HepG2 (cell line): Measurements from ENCODE around the gene ADAMTS13. TPM values are rescaled to one million over a fixed set of nuclear protein-coding genes. Genes with fewer than 3 reads are reported as not detected.

Source experiments
- ATRX ChIP-seq: sonication (generic); formaldehyde crosslinking; IDR thresholded peaks from 2 replicates; pipeline ENCODE4 v1.4.0; 2020; ENCODE audit warnings: missing genetic modification reagents, borderline replicate concordance
- CBFB ChIP-seq: sonication (generic); formaldehyde crosslinking; IDR thresholded peaks from 2 replicates; pipeline ENCODE4 v1.4.0; 2020; ENCODE audit warnings: missing genetic modification reagents
- CBX1 ChIP-seq: IDR thresholded peaks from one replicate; pipeline ENCODE4 v1.6.1; 2016; ENCODE audit warnings: antibody characterized with exemption, low read depth
- ETV5 ChIP-seq: IDR thresholded peaks from 2 replicates; pipeline ENCODE4 v1.6.1; 2018; ENCODE audit warnings: missing biosample characterization, missing genetic modification reagents, inconsistent platforms, borderline replicate concordance
- FOXA3 ChIP-seq: IDR thresholded peaks from 2 replicates; pipeline ENCODE4 v1.6.1; 2016; ENCODE audit warnings: missing genetic modification reagents, missing compliant biosample characterization
- IRF9 ChIP-seq: sonication (generic); formaldehyde crosslinking; IDR thresholded peaks from 2 replicates; pipeline ENCODE4 v1.8.0; 2022; ENCODE audit warnings: missing genetic modification reagents, mild to moderate bottlenecking, borderline replicate concordance
- PLSCR1 ChIP-seq: sonication (generic); formaldehyde crosslinking; IDR thresholded peaks from 2 replicates; pipeline ENCODE4 v1.5.0; 2020; ENCODE audit warnings: missing genetic modification reagents, mild to moderate bottlenecking, borderline replicate concordance
- PRDM4 ChIP-seq: sonication (generic); formaldehyde crosslinking; IDR thresholded peaks from 2 replicates; pipeline ENCODE4 v1.9.0; 2021; ENCODE audit warnings: missing genetic modification reagents, borderline replicate concordance
- SIX4 ChIP-seq: sonication (generic); formaldehyde crosslinking; IDR thresholded peaks from 2 replicates; pipeline ENCODE4 v1.4.0; 2020; ENCODE audit warnings: missing genetic modification reagents
- SNAPC4 ChIP-seq: sonication (generic); formaldehyde crosslinking; IDR thresholded peaks from 2 replicates; pipeline ENCODE4 v1.4.0; 2020; ENCODE audit warnings: mild to moderate bottlenecking, missing genetic modification reagents
- ZFP82 ChIP-seq: sonication (generic); formaldehyde crosslinking; IDR thresholded peaks from 2 replicates; pipeline ENCODE4 v1.5.1; 2020; ENCODE audit warnings: mild to moderate bottlenecking, missing genetic modification reagents, borderline replicate concordance
- ZHX1 ChIP-seq: sonication (generic); formaldehyde crosslinking; IDR thresholded peaks from 2 replicates; pipeline ENCODE4 v1.8.1; 2022; ENCODE audit warnings: low read depth, mild to moderate bottlenecking, missing genetic modification reagents
- ZNF530 ChIP-seq: sonication (generic); formaldehyde crosslinking; IDR thresholded peaks from 2 replicates; pipeline ENCODE4 v1.5.0; 2020; ENCODE audit warnings: low read depth, mild to moderate bottlenecking, missing genetic modification reagents
- ZNF547 ChIP-seq: sonication (generic); formaldehyde crosslinking; IDR thresholded peaks from 2 replicates; pipeline ENCODE4 v1.5.1; 2020; ENCODE audit warnings: mild to moderate bottlenecking, missing genetic modification reagents
- ZNF597 ChIP-seq: sonication (generic); formaldehyde crosslinking; IDR thresholded peaks from 2 replicates; pipeline ENCODE4 v1.5.0; 2020; ENCODE audit warnings: missing genetic modification reagents
- ZSCAN12 ChIP-seq: sonication (generic); formaldehyde crosslinking; IDR thresholded peaks from 2 replicates; pipeline ENCODE4 v1.9.0; 2021; ENCODE audit warnings: mild to moderate bottlenecking, missing genetic modification reagents
- polyA plus RNA-seq, 8 experiments: library from polyadenylated mRNA; depleted of rRNA in 3 of 8; stranded (reverse) in 7 of 8; unstranded in 1 of 8; fragments of >200 nt; fragmentation: Illumina TruSeq in 4 of 8; extraction: Trizol in 4 of 8; gene quantifications; 2 replicates each; pipeline versions ENCODE4 v1.2.1 to v1.2.3, GENCODE V29; 2011 to 2016; ENCODE audit warnings: low read depth in 4 of 8, missing spikeins in 1 of 8, mixed read lengths in 1 of 8; ENCODE audit not compliant: insufficient read depth in 1 of 8
- total RNA-seq, 5 experiments: library from RNA; depleted of rRNA; stranded (reverse); fragments of >200 nt; fragmentation: Illumina TruSeq; extraction: Trizol; gene quantifications; 2 replicates each; pipeline ENCODE4 v1.2.3, GENCODE V29; 2016; ENCODE audit warnings: low read depth in 1 of 5

ADAMTS13 gene
- total and polyA plus RNA-seq, 2 of the 13 experiments (the other 11 are each of a cell fraction or from before 2014, with no cell fraction given) = 0.91 to 4.5 TPM

GRCh38 chr9:133506653-133507038 is 84.5 kb downstream of the ADAMTS13 start (continued):
- TF ChIP-seq PLSCR1 = no peak
- TF ChIP-seq CBFB = peak; percentile 88
- TF ChIP-seq ZNF597 (CRISPR knock-in tag) = no peak
- peak; percentile 84; the same call in 1 of the 2 replicates for TF ChIP-seq IRF9 (CRISPR knock-in tag)
- no peak for TF ChIP-seq ZFP82
- no peak for TF ChIP-seq PRDM4 (CRISPR knock-in tag)
- no peak for TF ChIP-seq SNAPC4 (CRISPR knock-in tag)
- no peak for TF ChIP-seq ZNF530
- peak; percentile 44; the same call in 1 of the 2 replicates for TF ChIP-seq SIX4 (CRISPR knock-in tag)
- TF ChIP-seq ATRX = no peak
- 0 out of 2 replicates have a peak, but pooled peaks have one; percentile 74 for TF ChIP-seq ZSCAN12 (CRISPR knock-in tag)
- peak; percentile 61 for TF ChIP-seq ETV5
- 0 out of 2 replicates have a peak, but pooled peaks have one; percentile 61 for TF ChIP-seq ZHX1 (CRISPR knock-in tag)
- TF ChIP-seq FOXA3 (CRISPR knock-in tag) = peak; percentile 73
- TF ChIP-seq ZNF547 (CRISPR knock-in tag) = no peak
- no peak for TF ChIP-seq CBX1
